Kidney tubule cell (primary cell): ENCODE data around the gene VDR.

Source experiments
- DNase-seq: peaks from one replicate; pipeline ENCODE4 v3.0.0-alpha.2; 2018; ENCODE audit warnings: low spot score

Gene VDR

DNA sequence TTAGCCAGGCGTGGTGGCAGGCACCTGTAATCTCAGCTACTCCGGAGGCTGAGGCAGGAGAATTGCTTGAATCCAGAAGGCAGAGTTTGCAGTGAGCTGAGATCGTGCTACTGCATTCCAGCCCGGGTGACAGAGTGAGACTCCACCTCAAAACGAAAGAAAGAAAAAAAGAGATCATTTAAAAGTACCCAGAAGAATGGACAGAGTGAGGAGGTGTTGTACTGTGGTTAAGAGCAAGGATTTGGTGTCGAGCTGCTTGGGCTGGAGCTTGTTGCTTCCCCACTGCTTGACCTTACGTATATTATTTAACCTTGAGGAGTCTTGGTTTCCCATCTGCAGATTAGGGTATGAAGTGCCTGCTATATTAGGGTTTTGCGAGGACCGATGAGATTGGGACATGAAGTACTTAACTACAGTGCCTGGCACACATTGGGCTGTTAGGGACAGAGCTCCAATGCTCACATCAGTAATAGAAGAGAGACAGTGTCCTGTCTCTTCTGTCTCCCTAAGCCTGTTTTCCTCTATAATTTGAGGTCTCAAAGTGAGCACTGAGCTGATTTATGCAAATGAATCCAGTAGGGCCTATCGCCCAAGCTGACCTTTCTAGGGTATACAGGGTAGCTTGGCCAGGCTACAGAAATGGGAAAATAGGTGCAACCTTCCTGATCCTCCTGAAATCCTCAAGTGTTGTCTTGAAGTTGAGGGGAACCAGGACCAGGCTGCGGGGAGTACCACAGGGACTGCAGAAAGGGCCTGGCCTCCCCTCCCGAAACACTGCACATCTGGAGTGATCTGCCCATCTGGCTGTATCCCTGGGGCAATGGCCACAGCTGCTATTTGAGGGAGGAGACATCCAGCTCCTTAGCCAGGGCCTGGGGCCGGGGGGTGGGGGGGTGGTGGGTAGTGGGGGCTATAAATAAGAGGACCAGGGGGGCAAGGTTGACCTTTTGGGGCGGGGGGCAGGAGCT lies 76.5 kb downstream of the VDR start:
- DNase-seq = no peak

DNA sequence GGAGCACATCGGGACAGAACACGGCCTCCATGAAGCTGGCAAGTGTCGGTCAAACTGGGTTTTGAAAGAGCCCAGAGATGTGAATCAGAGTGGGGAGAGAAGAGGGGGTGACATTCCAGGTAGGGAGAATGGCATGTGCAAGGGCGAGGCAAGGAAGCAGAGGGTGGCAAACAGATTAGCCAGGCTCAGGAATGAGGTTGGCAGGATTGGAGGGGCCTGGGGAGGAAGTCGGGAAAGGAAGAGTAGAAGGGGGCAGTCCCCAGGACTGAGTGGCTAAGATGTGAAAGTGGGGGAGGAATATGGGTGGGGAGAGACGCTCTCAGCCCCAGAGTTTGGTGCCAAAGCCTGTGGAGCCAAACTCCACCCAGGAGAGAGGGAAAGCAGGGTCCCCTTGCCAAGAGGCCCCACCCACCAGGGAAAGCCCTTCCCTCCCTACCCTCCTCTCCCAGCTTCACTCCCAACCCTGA lies 79.6 kb downstream of the VDR start:
- DNase-seq = peak; percentile 90

DNA sequence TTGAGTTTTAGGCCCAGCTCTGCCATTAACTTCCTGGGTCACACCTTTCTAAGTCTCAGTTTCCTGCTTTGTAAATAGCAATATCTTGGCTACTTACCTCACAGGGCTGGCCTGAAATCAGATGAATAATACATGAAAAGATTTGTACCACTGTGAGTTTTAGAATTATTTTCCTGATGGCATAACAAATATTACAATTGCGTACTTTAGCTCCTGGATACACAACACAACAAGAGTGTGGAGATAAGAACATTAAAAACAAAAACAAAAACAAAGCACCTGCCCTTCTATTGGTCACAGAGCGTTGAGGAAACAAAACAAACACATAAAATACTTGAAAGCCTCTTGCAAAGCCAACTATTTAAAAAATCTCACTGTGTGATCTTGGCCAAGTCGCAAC lies 80.2 kb downstream of the VDR start:
- peak; percentile 32 for DNase-seq

DNA sequence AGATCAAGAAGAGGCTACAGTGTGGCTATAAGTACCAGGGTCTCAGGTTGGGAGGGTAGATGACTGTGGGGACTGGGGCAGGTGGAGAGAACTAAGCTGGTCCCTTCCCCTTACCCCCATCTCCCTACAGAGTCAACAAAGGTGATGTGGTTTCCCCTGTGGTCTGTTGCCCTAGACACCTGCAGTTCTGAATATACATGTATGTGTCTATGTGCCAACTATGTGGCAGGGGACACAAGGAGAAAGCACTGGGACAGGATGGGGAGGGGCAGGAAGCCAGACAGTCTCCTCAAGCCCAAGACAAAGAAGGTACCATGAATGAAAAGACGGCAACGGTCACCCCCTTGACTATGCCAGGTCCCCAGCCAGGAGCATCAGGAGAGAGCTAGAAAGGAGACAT lies 80.6 kb downstream of the VDR start:
- DNase-seq = peak; percentile 45

DNA sequence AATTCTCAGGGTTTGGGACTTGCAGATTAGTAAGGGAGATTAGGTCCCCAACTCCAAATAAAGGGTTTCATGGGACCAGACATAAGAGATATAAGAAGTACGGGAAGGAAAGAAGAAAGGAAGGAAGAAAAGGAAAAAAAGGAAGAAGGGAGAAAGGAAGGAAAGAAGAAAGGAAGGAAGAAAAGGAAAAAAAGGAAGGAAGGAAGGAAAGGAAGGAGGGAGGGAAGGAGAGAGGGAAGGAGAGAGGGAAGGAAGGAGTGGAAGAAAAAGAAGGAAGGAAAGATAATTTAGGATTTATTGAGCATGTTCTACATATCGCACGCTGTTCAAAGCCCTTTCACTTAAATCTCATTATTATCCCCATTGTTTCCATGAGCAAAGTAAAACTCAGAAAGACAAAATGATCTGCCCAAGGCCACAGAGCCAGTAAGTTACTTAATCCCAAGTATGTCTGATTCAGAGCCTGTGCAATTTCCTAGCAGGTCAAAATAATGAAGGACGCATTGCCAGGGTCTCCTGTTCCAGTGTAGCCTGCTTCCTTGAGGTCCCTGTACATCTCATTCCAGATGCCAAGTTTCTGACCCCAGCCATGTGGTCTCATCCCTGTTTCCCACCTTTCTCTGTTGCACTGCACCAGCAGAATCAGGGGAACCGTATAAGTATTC lies 81.2 kb downstream of the VDR start:
- no peak for DNase-seq

DNA sequence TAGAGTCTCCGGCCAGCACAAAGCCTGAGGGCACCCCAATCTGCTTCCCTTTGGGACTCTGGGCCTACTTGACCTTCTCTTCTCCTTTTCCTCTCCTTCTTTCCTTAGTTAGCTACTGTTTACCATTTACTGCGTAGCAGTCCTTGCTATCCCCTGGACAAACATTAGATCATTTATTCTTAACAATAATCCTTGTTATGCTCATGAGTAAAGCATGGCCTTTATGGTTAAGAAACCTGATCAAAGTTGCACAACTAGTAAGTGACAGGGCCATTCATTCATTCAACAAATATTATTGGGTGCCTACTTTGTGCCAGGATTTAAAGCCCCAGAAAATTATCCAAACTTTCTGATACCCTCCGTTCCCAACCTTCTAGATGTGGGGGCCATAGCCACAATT lies 81.9 kb downstream of the VDR start:
- no peak for DNase-seq

DNA sequence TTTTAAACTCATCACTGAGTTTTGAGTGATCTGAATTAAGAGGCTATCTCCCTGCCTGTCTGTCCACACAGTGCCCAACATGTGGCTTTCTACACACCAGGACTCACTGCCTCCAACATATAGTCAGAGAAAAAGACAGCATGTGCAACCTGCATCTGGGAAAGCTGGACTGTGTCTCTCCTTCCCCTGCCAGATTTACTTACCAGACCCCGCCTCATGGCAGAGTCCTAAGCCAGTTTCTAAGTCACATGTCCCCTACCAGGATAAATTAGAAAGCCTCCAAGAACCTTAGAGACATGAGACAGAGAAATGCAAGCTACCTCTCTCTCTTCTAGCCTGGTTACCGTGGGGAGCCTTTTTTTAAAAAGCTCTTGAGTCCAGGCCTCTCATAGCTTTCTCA lies 82.4 kb downstream of the VDR start:
- DNase-seq = no peak

DNA sequence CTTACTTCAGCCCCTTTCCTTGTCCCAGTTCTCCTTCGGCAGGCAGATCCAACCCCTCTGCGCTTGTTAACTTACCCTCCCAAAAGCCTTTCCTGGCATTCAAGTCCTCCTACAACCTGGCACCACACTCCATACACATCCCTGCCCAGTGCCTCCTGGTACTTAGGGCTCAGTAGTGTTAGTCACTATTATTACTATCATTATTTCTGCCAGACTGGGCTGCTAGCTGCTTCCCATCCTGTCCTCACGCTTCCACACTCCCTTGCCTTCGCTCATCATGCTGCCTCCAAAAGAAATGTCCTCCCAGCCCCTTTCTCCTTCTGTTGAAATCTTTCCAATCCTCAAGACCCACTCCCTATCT lies 83.5 kb downstream of the VDR start:
- peak; percentile 51 for DNase-seq

DNA sequence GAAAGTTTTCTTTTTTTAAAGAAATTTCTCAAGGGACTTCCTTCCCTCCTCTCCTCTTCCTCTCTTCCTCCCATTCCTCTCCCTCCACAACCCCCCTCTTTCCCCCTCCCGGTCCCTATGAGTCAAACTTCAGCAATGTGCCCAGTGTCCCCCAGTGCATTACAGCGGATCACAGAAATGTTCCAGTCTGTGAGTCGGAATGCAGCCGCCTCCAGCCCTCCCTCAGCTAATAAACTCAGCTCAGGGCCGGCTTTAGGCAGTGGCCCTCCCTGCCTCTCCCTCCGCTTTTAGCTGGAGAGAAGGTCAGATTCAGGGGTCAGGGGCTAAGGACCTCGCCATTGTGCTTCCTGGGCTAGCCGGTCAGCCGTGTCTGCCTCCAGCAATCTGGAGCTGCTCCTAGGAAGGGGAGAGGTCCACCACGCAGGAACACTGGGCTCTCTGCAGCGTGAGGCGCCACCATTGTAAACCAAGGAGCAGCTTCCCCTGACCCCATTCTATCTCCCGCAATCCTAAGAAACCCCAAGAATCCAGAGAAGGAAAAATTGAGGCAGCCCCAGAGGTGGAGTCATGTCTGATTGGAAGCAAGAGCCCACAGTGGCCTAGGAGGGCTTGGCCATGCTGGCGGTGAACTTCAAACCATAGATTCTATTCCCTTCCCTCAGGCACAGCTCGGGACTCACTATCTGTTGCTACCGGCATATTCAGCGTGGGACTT lies 84.0 kb downstream of the VDR start:
- DNase-seq = peak; percentile 97

DNA sequence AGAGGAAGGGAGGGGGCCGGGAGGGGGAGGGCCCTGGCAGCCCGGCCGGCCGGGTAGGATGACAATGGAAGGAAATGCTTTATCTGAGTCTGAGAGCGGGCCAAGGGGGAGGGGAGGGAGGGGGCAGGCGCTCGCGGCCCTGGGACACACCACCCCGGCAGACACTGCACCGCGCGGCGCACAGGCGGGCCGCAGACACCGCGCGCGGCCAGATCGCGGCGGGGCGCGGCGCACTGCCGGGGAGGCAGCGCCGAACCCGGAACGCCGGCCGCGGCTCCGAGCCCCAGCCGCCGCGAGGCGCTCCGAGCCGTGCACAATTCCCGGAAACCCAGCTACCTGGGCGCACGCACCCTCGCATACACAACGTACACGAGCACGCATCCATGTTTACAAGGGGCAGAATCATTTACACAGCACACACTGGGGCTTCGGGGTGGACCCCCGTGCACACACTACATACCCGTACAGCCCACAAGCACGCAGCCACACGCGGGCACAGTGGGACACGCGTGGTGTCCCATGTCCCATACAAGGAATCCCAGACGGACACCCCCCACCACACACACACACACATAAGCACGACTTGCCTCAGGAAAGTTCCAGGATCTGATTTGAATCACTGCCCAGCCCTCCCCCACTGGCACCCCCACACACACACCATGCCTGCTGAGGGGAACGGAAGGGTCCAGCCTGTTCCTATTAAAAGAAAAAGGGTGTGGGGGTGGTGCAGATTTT lies 84.7 kb downstream of the VDR start, which contains the start of gene HDAC7:
TSS of gene HDAC7 (minus strand) at position 8 of the 735 bp plus-strand sequence. CDS start 118 bp downstream, outside the sequence.
- DNase-seq = peak; percentile 84

DNA sequence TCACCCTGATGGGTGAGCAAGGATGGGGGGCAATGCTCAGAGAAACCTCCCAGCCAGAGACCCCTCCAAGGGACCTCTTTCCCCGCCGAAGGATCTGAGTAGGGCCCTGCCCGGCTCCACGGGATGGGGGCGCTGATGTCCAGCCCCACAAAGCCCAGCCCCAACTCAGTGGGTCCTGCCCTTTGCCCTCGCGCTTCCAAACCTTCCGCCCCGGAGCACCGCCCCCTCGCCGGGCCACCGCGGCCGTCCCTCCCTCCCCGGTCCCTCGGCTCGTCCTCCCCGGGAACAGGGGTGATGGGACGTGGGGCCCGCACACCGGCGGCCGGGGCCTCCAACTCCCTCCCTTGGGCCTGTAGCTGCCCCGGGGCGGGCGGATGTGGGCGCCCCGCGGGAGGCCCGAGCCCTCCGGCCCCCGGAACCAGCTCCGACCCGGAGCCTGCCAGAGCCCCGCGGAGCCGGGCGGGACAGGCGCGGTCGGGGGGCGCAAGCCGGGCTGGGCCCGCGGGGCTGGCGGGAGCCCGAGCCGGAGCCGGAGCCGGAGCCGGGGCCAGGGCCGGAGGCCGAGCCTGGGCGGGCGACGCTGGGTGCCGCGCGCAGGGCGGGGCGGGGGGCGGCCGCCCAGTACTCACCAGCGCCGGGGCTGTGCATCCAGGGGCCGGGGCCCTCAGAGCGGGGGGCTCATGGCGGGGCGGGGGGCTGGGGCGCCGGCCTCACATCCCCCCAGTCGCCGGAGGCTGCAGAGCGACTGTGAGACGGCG lies 85.5 kb downstream of the VDR start:
- peak; percentile 52 for DNase-seq

DNA sequence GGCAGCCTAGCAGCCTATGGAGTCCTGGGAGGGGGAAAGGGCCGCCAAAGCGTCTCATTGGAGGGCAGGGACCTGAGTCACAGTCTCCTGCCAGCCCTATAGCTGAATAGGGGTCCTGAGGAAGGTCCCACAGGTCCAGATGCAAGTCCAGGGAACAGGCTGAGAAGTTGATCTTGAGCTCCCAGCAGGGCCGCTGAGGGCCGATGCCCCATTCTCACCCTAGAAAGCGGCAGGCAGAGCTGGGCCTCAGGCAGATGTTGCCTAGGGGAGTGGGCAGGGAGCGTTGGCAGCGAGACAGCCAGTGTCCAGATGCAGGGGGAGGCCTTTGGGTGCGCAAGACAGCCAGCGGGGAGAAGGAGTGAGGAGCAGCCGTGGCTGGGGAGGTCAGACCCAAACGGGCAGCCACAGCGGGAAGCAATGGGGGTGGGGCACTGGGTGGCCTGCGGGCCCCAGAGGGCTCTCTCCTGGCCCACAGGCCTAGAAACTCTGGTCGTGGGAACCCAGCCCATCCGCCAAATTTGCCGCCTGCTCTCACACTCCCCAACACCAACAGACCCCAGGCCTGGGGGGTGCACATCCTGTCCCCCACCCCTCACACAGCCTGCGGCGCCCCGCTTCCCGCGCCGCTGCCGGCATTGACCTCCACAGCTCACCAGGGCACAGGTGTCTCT lies 86.2 kb downstream of the VDR start:
- DNase-seq = peak; percentile 23

DNA sequence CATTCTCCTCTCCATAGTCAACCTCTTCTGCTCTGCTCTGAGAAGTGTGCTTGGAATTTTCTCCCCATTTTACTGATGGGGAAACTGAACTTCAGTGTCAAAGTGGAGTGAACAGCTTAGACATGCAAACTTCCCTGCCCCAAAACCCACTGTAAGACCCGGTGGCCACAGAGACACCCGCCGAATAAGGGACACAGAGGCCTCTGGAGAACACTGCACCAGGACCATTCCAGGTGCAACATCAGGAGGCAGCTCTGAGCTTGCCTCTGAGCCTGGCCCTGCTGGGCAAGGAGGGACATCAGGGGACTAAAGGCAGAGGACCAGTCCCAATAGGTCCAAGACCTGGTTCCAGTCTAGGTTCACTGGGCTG lies 86.8 kb downstream of the VDR start:
- DNase-seq = no peak

DNA sequence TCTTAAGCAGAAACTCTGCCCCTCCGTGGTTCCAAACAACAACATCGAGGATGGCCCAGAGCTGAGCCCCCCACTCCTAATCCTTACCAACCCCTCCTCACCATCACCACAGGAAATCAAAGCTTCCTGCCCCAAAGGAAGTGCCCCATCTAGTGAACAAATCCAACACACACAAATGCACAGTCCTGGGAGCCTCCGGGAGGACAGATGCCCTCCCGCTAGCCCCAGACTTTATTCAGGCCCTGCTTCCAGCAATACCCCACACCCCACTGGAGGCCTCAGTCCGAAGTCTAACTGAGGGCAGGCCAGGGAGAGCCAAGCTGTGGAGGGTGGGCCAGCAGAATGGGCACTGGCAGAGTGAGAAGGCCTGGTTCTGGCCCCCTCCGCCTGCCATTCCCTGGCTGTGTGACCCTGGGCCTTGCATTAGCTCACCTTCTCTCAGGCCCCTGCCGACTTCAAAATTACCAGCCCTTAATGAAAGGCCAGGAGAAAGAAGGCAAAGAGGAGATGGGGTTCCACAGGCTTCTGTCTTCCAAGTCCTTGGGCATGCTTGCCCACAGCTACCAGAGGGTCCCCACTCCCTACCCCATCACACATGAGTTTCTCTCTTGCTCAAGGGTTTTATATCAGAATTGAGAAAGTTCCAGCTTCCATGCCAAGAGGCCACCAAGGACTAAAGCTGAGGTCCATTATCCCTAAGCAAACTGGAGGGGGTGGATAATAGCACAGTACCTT lies 87.4 kb downstream of the VDR start:
- no peak for DNase-seq

DNA sequence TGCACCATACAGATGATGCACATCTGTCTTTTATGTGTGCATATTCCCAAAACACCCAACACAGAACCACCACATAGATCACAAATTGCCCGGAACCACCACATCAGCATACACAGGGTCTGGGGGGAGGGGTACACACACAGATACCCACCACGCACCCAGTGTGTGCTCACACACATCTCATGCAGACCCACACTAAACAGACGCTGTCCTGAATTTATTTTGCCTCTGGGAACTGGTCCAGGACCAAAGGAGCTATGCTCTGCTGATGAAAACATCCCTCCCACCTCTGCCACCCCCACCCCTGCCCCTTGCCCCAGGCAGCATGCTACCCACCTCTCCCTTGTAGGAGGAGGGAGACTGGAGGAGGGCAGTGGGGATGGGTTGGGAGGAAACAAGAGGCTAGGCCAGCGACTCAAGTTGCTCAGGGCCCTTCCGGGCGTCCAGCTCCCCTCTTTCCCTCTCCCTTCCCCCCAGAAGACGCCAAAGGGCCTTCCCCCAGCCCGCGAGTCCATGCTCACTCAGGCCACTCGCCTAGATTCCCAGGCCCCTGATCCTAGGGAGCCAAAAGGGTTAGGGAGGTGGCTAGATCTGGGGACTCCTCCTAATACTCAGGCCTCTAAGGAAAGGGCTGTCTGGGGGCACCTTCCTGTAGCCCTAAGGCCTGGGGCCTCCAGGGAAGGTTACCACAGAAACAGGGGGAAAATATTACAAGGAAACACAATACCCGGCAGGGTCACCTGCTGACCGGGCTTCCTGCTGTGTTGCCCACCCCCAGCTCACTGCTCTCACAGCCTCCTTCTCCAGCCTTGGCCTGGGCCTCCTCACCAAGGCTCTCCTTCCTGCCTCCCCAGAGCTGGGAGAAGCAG lies 88.2 kb downstream of the VDR start:
- peak; percentile 39 for DNase-seq

DNA sequence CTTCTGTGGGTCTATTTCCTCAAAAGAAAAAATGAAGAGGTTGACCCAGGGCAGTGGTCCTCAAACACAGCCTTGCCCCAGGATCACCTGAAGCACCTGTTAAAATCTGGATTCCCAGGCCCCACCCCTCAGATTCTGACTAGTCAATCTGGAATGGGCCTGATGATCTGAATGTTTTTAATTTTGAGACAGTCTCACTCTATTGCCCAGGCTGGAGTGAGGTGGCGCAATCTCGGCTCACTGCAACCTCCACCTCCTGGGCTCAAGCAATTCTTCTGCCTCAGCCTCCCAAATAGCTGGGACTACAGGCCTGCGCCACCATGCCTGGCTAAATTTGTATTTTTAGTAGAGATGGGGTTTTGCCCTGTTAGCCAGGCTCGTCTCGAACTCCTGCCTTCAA lies 89.3 kb downstream of the VDR start:
- peak; percentile 35 for DNase-seq

DNA sequence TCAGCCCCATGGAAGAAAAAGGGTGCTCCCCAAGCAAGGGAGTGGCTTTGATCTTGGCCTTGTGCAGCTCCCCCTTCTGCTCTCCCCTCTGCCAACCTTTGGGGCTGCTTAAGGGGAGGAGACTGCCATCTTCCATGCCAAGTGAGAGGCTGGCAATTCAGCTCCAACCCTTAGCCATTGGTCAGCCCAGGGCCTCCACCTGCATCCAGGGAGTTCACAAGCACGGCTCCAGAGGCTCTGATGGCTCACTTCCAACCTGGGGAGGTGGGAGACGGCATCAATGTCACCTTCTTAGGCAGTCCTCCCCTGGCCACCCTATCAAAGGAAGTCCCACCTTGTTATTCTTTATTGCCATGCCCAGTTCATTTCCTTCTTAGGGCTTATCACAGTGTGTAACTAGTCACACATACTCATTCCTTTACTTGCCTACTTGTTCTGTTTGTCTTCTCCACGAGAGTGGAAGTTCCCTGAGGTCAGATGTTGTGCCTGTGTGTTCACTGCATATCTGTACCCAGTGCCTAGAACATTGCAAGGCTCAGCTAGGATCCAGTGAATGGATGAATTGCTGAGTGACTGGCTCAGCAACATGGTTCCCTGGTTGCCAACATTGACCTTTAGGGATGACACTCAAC lies 90.1 kb downstream of the VDR start:
- no peak for DNase-seq

DNA sequence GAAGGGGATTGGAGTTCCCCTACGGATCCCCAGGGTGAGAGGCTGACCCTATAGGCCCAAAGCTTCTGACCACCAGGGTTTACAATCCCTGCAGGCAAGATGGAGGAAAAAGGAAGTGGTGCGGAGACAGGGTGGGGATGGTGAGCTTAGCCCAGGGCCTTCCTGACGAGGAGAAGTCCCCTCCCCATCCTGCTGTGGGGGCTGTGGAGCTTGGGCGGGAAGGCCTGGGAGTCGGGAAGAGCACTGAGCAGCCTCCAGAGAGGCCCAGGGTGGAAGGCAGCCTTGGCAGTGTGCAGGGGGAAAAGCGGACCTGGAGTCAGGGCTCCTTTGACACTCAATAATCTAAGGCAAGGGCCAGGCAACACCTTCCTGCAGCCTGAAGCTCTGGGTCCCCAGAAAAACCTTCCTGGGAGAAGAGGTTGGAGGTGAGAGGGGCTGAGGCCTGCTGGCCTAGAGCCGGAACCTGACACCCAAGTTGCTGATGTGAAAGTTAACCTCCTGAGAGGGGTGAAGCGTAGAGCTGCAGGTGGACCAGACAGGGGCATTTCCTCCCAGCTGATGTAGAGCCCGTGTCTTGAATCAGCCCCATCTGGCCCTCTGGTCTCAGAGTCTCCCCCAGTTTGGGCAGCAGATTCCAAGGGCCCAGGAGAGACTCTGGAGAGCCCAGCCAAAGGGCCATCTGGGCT lies 91.1 kb downstream of the VDR start:
- no peak for DNase-seq
